DND-41 (cell line): Measurements from ENCODE around the gene FTO.

Source experiments
- EZH2 ChIP-seq: IDR thresholded peaks from 3 replicates; pipeline ENCODE4 v1.6.1; 2012; ENCODE audit warnings: borderline replicate concordance, low read depth, mild to moderate bottlenecking, moderate library complexity, low read length, inconsistent platforms; ENCODE audit not compliant: severe bottlenecking
- TF ChIP-seq, protein P1 (sequence below): IDR thresholded peaks from 2 replicates; pipeline ENCODE4 v1.5.1; 2012; ENCODE audit warnings: borderline replicate concordance, low read length, moderate library complexity, mild to moderate bottlenecking; ENCODE audit not compliant: poor library complexity, severe bottlenecking; ENCODE audit errors: extremely low read depth

DNA sequence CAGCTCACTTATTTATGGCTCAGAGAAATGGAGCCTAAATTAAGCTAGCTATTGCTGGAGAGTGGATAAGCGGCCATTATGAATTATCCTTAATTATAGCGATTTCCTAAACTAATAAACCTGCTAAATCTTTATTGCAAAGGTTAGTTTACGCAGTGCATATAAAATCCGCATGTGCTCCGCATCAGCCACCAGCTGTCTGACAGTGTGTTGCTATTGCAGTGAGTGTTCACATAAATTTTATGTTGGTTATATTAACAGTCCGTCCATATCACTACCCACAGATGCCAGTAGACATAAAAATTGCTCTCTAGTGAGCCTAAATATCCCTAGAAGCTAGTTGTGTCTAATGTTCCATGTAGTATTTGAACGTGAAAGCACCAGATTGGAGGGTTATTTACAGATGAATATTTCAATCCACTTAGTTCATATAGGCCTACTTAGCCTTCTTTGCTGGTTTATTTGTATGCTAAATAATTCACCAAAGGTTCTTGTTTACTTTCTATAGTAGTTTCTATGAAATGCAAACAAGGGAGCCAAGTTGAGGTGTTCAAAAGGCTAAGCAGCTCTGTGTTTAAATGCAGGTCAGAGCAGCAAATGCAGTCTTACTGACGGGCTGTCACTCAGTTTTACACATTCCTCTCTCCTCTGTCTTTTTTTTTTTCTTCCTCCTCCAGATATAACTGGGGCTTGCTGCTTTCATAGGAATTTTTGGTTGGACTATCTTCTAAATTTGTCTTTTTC, 363.5 kb downstream of the FTO start:
- TF ChIP-seq, protein P1, sequence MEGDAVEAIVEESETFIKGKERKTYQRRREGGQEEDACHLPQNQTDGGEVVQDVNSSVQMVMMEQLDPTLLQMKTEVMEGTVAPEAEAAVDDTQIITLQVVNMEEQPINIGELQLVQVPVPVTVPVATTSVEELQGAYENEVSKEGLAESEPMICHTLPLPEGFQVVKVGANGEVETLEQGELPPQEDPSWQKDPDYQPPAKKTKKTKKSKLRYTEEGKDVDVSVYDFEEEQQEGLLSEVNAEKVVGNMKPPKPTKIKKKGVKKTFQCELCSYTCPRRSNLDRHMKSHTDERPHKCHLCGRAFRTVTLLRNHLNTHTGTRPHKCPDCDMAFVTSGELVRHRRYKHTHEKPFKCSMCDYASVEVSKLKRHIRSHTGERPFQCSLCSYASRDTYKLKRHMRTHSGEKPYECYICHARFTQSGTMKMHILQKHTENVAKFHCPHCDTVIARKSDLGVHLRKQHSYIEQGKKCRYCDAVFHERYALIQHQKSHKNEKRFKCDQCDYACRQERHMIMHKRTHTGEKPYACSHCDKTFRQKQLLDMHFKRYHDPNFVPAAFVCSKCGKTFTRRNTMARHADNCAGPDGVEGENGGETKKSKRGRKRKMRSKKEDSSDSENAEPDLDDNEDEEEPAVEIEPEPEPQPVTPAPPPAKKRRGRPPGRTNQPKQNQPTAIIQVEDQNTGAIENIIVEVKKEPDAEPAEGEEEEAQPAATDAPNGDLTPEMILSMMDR = no peak
- no peak for TF ChIP-seq EZH2
